Neuron (in vitro differentiated cells): ENCODE measurements around the gene ACP2.
A peak's percentile ranks its signal among the peaks of the same experiment; 100 is the strongest.

Experiments
- H2AFZ ChIP-seq: one replicate; pipeline ENCODE4 v1.6.1; 2013; ENCODE audit warnings: low read depth, mild to moderate bottlenecking, inconsistent platforms, low read length, moderate library complexity
- H3K27me3 ChIP-seq: one replicate; pipeline ENCODE4 v1.6.1; 2013; ENCODE audit warnings: low read length; ENCODE audit not compliant: insufficient read depth
- H3K36me3 ChIP-seq: one replicate; pipeline ENCODE4 v1.6.1; 2013; ENCODE audit warnings: low read length; ENCODE audit not compliant: insufficient read depth
- H3K4me1 ChIP-seq: one replicate; pipeline ENCODE4 v1.6.1; 2013; ENCODE audit warnings: low read length; ENCODE audit not compliant: insufficient read depth
- H3K4me3 ChIP-seq: 2 replicates; pipeline ENCODE4 v1.5.1; 2013; ENCODE audit warnings: mild to moderate bottlenecking, low read length, moderate library complexity
- H3K9me3 ChIP-seq: one replicate; pipeline ENCODE4 v1.6.1; 2013; ENCODE audit warnings: low read length

The ACP2 gene

GRCh38 chr11:47274495-47275235 lies 26.1 kb upstream of the ACP2 start:
- Histone ChIP-seq H3K4me1 (peaks cover 21% of the 10 kb centered on the region), H3K36me3 (peaks cover 45% of the 10 kb centered on the region), H2AFZ (no peak overlapping the region), H3K4me3 (no peak overlapping the region), H3K9me3 (no peaks in the 10 kb centered on the region), H3K27me3 (no peaks in the 10 kb centered on the region)

DNA sequence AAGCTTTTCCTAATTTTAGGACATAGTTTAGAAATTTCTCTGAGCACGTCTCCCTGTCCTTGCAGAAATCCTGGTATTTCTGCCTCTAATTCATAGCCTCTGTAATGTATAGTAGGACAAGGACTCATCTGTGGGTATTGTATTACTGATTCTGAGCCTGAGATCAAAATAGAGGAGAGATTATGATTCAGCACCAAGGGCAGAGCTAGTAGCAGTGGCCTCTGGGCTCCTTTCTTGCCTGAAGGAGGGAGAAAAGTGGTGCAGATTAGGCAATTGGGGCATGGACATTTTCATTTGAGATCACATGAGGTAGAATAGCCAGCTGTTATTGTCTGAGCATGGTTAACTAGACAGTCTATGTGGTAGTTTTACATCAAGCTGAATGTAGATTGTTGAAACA lies 24.1 kb upstream of the ACP2 start:
- Histone ChIP-seq H3K9me3 (no peaks in the 10 kb centered on the region), H3K4me3 (no peak overlapping the region), H3K27me3 (no peaks in the 10 kb centered on the region), H3K4me1 (peaks cover 30% of the 10 kb centered on the region), H3K36me3 (peaks cover 32% of the 10 kb centered on the region), H2AFZ (no peak overlapping the region)

GRCh38 chr11:47271961-47272661 lies 23.5 kb upstream of the ACP2 start:
- H3K4me3 ChIP-seq: no peak overlapping the region
- H3K9me3 ChIP-seq: no peaks in the 10 kb centered on the region
- no peaks in the 10 kb centered on the region for H3K27me3 ChIP-seq
- peaks cover 28% of the 10 kb centered on the region for H3K36me3 ChIP-seq
- peaks cover 30% of the 10 kb centered on the region for H3K4me1 ChIP-seq
- no peak overlapping the region for H2AFZ ChIP-seq

DNA sequence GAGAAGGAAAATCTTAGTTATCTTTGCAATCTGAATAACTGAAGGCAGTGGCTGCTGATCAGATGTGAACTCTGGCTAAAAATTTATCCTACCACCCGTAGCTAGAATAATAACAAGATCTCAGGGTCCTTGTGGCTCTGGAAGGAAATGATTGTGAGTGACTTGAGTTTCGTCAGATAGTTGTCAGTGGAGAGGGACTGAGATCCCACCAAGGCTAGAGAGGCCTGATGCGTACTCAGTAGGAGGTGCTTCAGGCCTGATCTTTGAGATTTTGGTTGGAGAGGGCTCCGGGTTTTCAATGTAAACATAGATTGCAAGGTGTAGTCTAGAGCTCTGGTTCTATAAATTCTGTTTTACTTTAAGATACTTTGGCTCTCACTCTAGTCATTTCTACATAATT lies 22.7 kb upstream of the ACP2 start:
- peak overlapping the region; percentile 76 for H3K4me3 ChIP-seq
- peaks cover 30% of the 10 kb centered on the region for H3K4me1 ChIP-seq

GRCh38 chr11:47270331-47271271 lies 22.0 kb upstream of the ACP2 start:
- Histone ChIP-seq H3K36me3 (peaks cover 13% of the 10 kb centered on the region), H3K4me1 (peaks cover 30% of the 10 kb centered on the region), H3K4me3 (peak overlapping the region; percentile 76), H3K9me3 (no peaks in the 10 kb centered on the region), H3K27me3 (no peaks in the 10 kb centered on the region), H2AFZ (no peak overlapping the region)

More for the DNA sequence above, 22.7 kb upstream of the ACP2 start:
- no peaks in the 10 kb centered on the region for H3K27me3 ChIP-seq
- H3K9me3 ChIP-seq: no peaks in the 10 kb centered on the region
- H3K36me3 ChIP-seq: peaks cover 20% of the 10 kb centered on the region
- no peak overlapping the region for H2AFZ ChIP-seq

DNA sequence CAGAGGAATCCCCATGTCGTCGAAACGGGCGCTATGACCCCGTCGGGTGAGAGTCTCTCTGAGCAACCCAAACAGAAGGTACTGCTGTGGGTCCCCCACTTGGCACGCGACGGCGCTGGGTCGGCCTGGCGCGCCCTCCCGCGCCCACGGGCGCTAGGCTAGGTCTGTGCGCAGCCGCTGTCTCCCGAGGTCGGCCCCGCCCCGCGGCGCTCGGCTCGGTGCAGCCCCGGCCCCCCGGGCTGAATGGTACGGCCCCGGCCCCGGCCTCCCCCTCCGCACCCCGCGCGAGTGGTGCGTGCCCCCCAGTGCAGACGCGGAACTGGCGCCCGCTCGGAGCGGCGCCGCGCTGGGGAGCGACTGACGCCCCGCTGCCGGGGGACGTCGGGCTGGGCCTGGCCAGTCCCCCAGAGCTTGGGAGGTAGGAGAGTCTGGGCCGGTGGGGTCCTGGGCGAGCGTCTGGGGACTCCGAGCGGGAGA lies 21.3 kb upstream of the ACP2 start, which contains the start of gene MADD:
MADD (plus strand) TSS at position 305 of the 477 bp plus-strand sequence.
- H3K27me3 ChIP-seq: no peaks in the 10 kb centered on the region
- H3K4me1 ChIP-seq: peaks cover 30% of the 10 kb centered on the region
- H3K4me3 ChIP-seq: peak within 1 kb of the TSS; percentile 76
- peak within 1 kb of the TSS; percentile 76 for H2AFZ ChIP-seq
- no peaks in the 10 kb centered on the region for H3K9me3 ChIP-seq
- H3K36me3 ChIP-seq: peaks cover 8% of the 10 kb centered on the region

DNA sequence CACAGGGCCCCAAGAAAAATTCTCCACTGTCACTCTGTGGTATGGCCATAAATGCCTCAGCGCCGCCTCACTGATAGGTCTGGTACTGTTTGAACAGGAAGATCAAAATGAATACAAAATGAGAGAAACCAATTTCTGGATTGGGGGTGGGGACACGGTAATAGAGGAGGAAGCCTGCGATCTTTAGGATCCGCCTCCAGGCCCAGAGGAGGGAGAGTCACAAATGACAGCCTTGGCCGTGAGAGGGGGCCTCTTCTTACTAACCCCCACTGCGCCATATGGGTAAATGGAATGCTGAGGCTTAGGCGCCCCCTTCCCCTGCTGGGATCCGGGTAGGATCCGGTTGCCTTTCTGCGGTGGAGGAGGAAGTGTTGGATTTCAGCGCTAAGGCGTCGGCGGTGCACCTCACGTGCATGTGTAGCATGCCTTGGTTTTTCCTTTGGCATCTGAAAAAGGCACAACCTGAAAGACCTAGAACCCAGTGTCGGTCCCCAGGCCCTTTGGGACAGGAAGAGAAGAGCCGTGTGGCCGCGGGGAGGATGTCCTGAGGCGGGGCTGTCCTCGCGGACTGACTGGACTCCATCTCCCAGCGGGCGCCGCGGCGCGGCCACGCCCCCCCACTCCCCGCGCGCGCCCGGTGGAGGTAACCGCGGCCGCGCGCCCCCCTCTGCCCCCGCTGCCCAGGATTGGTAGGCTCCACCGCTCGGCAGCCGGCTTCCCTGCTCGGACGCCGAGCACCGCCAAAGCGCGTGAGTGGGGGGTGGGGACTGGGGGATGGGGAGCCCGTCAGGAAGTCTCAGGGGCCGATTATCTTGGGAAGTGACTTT lies 20.6 kb upstream of the ACP2 start:
- Histone ChIP-seq H3K4me1 (peaks cover 30% of the 10 kb centered on the region), H2AFZ (peak overlapping the region; percentile 76), H3K27me3 (no peaks in the 10 kb centered on the region), H3K36me3 (peaks cover 1% of the 10 kb centered on the region), H3K9me3 (no peaks in the 10 kb centered on the region), H3K4me3 (peak overlapping the region; percentile 76)

GRCh38 chr11:47268448-47269001 lies 19.9 kb upstream of the ACP2 start:
- Histone ChIP-seq H3K4me1 (peaks cover 30% of the 10 kb centered on the region), H3K9me3 (no peaks in the 10 kb centered on the region), H2AFZ (peak overlapping the region; percentile 76), H3K4me3 (peak overlapping the region; percentile 76), H3K36me3 (no peaks in the 10 kb centered on the region), H3K27me3 (no peaks in the 10 kb centered on the region)

GRCh38 chr11:47267876-47268275 lies 19.3 kb upstream of the ACP2 start:
- Histone ChIP-seq H3K27me3 (no peaks in the 10 kb centered on the region), H3K9me3 (no peaks in the 10 kb centered on the region), H2AFZ (no peak overlapping the region), H3K4me1 (peaks cover 30% of the 10 kb centered on the region), H3K36me3 (no peaks in the 10 kb centered on the region), H3K4me3 (peak overlapping the region; percentile 76)

DNA sequence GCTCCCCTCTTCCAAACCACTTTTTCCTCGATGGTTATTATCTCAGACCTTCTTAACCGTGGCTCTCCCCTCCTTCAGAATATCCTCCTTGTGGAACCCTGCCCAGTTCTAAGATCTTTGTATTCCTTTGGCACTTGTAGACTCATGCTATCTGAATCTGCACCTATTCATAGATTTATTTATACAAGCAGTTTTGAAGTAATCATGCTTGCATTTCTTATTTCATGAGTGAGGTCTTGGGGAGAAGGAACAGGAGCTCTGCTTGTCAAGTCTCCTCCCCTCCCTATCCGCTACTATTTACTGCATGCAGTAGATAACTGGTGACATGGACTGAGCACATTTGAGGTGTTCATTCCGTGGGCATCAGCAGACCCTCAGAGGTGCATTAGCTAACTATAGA lies 15.9 kb upstream of the ACP2 start:
- H3K36me3 ChIP-seq: peaks cover 4% of the 10 kb centered on the region
- no peaks in the 10 kb centered on the region for H3K9me3 ChIP-seq
- no peak overlapping the region for H3K4me3 ChIP-seq
- no peak overlapping the region for H2AFZ ChIP-seq
- peaks cover 9% of the 10 kb centered on the region for H3K4me1 ChIP-seq
- H3K27me3 ChIP-seq: no peaks in the 10 kb centered on the region

GRCh38 chr11:47264119-47264518 lies 15.5 kb upstream of the ACP2 start:
- H3K4me3 ChIP-seq: no peak overlapping the region
- peaks cover 4% of the 10 kb centered on the region for H3K36me3 ChIP-seq
- peaks cover 9% of the 10 kb centered on the region for H3K4me1 ChIP-seq
- no peak overlapping the region for H2AFZ ChIP-seq
- no peaks in the 10 kb centered on the region for H3K27me3 ChIP-seq
- H3K9me3 ChIP-seq: no peaks in the 10 kb centered on the region

- Histone ChIP-seq H2AFZ (no peak overlapping the region), H3K36me3 (peaks cover 4% of the 10 kb centered on the region), H3K27me3 (no peaks in the 10 kb centered on the region), H3K9me3 (no peaks in the 10 kb centered on the region), H3K4me1 (peaks cover 7% of the 10 kb centered on the region), H3K4me3 (no peak overlapping the region)
Measured at GRCh38 chr11:47261291-47261800, 12.7 kb upstream of the ACP2 start.
